ENCODE data around the gene NUFIP2. TPM values are rescaled to one million over a fixed set of nuclear protein-coding genes. Genes with fewer than 3 reads are reported as not detected.

The NUFIP2 gene
- total and polyA plus RNA-seq, 4 donors = 10.2 to 71.6 (median 29.6) TPM

DNA sequence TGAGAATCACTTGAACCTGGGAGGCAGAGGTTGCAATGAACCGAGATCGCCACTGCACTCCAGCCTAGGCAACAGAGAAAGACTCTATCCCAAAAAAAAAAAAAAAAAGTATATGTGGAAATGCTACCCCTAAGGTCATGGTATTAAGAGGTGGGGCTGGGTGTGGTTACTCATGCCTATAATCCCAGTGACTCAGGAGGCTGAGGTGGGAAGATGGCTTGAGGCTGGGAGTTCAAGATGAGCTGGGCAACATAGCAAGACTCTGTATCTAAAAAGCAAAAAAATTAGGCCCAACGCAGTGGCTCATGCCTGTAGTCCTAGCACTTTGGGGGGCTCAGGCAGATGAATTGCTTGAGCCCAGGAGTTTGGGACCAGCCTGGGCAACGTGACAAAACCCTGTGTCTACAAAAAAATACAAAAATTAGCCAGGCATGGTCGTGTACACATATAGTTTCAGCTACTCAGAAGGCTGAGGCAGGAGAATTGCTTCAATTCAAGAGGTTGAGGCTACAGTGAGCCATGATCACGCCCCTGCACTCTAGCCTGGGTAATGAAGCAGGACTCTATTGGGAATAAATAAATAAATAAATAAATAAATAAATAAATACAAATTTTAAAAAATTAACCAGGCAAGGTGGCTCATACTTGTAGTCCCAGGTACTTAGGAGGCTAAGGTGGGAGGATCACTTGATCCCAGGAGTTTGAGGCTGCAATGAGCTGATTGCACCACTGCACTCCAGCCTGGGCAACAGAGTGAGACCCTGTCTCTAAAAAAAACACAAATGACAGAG is 32.3 kb upstream of the NUFIP2 start:
- Histone ChIP-seq H3K9ac (ENCODE audit: insufficient read depth in 1 of 2, low read length in 2 of 2) (no peak overlapping the region), H3K4me1 (ENCODE audit: control insufficient read depth in 5 of 5, insufficient read depth in 5 of 5, low read length in 5 of 5) (no peaks in the 10 kb centered on the region), H3K27ac (ENCODE audit: low read depth in 1 of 2, low read length in 1 of 2) (no peak overlapping the region), H3K36me3 (ENCODE audit: control insufficient read depth in 4 of 4, insufficient read depth in 4 of 4, low read length in 4 of 4) (no peaks in the 10 kb centered on the region), H3K27me3 (ENCODE audit: control insufficient read depth in 3 of 3, insufficient read depth in 3 of 3, low read length in 2 of 3) (no peaks in the 10 kb centered on the region), H3K9me3 (ENCODE audit: control insufficient read depth in 4 of 4, insufficient read depth in 3 of 4, low read length in 3 of 4) (no peaks in the 10 kb centered on the region), H3K4me3 (no peak overlapping the region)
- WGBS, 2 donors = 89 to 92% methylated on average over 6 of the region's 6 CpGs
- DNase-seq (no peak), ATAC-seq (ENCODE audit: insufficient read depth, low FRiP score) (no peak)
- TF ChIP-seq, protein P1, sequence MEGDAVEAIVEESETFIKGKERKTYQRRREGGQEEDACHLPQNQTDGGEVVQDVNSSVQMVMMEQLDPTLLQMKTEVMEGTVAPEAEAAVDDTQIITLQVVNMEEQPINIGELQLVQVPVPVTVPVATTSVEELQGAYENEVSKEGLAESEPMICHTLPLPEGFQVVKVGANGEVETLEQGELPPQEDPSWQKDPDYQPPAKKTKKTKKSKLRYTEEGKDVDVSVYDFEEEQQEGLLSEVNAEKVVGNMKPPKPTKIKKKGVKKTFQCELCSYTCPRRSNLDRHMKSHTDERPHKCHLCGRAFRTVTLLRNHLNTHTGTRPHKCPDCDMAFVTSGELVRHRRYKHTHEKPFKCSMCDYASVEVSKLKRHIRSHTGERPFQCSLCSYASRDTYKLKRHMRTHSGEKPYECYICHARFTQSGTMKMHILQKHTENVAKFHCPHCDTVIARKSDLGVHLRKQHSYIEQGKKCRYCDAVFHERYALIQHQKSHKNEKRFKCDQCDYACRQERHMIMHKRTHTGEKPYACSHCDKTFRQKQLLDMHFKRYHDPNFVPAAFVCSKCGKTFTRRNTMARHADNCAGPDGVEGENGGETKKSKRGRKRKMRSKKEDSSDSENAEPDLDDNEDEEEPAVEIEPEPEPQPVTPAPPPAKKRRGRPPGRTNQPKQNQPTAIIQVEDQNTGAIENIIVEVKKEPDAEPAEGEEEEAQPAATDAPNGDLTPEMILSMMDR (IDR thresholded peaks at IDR 0.05; ENCODE audit: control extremely low read depth, extremely low read depth) = no peak

DNA sequence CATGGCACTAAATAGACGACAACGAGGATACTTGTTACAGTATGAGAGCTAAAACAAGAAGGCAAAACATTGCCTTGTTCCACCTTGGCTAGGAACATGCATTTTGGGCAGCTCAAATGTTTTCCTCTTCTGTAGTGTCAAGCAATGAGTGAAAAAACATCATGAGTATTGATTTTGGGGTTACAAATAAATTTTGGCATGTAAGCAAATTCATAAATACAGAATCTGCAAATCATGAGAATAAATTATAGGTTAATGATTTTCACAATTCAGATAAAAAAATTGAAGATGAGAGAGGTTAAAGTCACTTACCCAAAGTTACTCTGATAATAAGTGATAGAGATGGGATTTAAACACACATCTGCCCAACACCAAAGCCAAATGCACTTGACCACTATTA is 28.4 kb upstream of the NUFIP2 start:
- Histone ChIP-seq H3K27ac (ENCODE audit: low read depth in 1 of 2, low read length in 1 of 2) (no peak overlapping the region), H3K9ac (ENCODE audit: insufficient read depth in 1 of 2, low read length in 2 of 2) (no peak overlapping the region), H3K36me3 (ENCODE audit: control insufficient read depth in 4 of 4, insufficient read depth in 4 of 4, low read length in 4 of 4) (no peaks in the 10 kb centered on the region), H3K9me3 (ENCODE audit: control insufficient read depth in 4 of 4, insufficient read depth in 3 of 4, low read length in 3 of 4) (no peaks in the 10 kb centered on the region), H3K4me1 (ENCODE audit: control insufficient read depth in 5 of 5, insufficient read depth in 5 of 5, low read length in 5 of 5) (no peaks in the 10 kb centered on the region), H3K27me3 (ENCODE audit: control insufficient read depth in 3 of 3, insufficient read depth in 3 of 3, low read length in 2 of 3) (no peaks in the 10 kb centered on the region), H3K4me3 (no peak overlapping the region)
- TF ChIP-seq, protein P1 (IDR thresholded peaks at IDR 0.05; ENCODE audit: control extremely low read depth, extremely low read depth) = no peak
- DNase-seq = no peak
- 87 to 96% methylated on average over 2 of the region's 2 CpGs for WGBS, 2 donors
- no peak for ATAC-seq (ENCODE audit: insufficient read depth, low FRiP score)

DNA sequence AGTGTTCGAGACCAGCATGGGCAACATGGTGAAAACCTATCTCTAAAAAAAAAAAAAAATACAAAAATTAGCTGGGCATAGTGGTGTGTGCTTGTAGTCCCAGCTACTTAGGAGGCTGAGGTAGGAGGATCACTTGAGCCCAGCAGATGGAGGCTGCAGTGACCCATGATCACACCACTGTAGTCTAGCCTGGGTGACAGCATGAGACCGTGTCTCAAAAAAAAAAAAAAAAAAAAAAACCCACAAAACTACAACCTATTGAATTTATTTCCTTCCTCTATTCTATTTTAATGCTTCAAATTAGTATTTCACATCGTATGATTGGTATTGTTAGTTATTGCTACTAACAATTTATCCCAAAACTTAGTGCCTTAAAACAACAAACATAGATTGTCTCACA is 9.4 kb upstream of the NUFIP2 start:
- Histone ChIP-seq H3K9me3 (ENCODE audit: control insufficient read depth in 4 of 4, insufficient read depth in 3 of 4, low read length in 3 of 4) (no peaks in the 10 kb centered on the region), H3K4me3 (no peak overlapping the region), H3K27me3 (ENCODE audit: control insufficient read depth in 3 of 3, insufficient read depth in 3 of 3, low read length in 2 of 3) (no peaks in the 10 kb centered on the region), H3K9ac (ENCODE audit: insufficient read depth in 1 of 2, low read length in 2 of 2) (no peak overlapping the region), H3K36me3 (ENCODE audit: control insufficient read depth in 4 of 4, insufficient read depth in 4 of 4, low read length in 4 of 4) (no peaks in the 10 kb centered on the region), H3K27ac (ENCODE audit: low read depth in 1 of 2, low read length in 1 of 2) (no peak overlapping the region), H3K4me1 (ENCODE audit: control insufficient read depth in 5 of 5, insufficient read depth in 5 of 5, low read length in 5 of 5) (no peaks in the 10 kb centered on the region)
- TF ChIP-seq, protein P1 (IDR thresholded peaks at IDR 0.05; ENCODE audit: control extremely low read depth, extremely low read depth) = no peak
- DNase-seq (no peak), ATAC-seq (ENCODE audit: insufficient read depth, low FRiP score) (no peak)
- 36 to 64% methylated on average over 3 of the region's 3 CpGs for WGBS, 2 donors

Measured in lung (tissue), 12 donors.